HTR-8/SVneo (cell line): ENCODE measurements around the gene C5orf63.
"Not testable (repeated sequence)": the region's sequence is repeated elsewhere in the genome, so short reads cannot be mapped to it uniquely, and the experiment has no call there.

Experiments used
- DNase-seq: peaks from one replicate; pipeline ENCODE4 v3.0.0; 2011; ENCODE audit warnings: low spot score, mixed read lengths; ENCODE audit not compliant: insufficient read length
- FAIRE-seq: peaks from 2 replicates; lab custom pipeline; 2011; peaks lifted over from hg19 to GRCh38; lab: Jason Lieb, UNC

The C5orf63 gene

DNA sequence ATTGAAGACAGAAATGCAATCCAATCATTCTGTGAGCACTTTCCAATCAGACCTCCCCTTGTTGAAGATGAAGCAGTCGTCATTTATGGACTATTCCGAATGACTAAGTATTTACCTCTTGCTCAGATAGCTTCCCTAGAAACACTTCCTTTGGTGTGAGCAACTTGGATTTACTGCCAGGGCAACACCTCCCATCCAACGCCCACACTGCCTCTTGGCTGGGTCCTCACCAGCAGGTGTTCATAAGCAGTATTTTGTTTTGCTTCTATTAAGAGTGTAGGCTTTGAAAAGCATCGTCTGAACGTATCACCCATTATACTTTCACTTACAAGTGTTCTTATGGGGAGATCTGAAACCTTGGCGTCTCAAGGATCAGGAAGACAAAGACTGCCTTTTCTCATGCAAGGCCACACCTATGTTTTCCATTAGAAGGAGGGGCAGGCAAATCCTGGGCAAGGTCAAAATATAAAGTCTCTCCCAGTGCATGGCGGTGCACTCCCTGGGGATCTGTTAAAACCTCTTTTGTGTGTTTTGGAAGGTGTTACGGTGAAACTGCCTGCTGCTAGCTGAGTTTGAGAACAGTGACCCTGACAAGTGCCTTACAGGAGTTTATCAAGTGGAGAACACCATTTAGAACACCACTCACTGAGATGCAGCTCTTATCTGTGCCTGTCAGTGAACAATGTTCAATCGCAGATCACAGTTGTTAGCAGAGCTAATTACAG lies 32.3 kb downstream of the C5orf63 start:
- FAIRE-seq (no peak), DNase-seq (no peak)

DNA sequence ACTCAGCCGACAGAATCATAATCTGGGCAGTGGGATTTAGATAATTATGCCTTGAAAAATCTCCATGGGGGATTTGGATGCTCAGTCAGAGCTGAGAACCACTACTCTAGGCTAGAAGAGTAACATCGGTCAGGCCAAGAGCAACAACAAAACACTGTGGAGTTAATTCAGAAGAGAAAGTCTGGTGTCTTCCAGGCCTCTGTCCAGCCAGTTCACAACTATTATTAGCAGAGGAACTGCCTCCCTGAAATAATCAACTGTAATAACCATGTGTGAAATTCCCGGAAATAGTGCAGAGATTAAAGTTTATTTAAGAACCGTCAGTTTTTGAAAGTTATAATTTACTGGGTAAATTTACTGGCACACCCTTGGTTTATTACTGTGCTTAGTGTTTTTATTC lies 34.8 kb downstream of the C5orf63 start:
- no peak for FAIRE-seq
- DNase-seq: no peak

DNA sequence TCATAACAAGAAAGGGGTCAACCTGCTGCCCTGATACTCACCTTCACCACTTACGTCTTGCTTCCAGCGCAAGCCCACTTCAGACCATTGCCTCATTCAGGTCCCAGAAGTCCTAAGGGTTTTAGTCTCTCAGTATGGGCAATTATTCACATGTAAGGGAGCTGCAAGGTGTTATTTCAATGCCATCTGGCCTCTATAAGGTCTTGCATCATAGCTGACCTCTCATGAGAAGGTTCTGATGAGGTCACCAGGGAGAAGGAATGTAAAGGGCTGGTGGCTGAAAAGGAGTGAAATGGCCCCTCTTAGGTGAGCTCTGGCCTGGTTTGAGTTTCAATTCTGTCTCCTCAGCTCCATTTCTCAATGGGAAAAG lies 41.5 kb downstream of the C5orf63 start:
- DNase-seq: peak; percentile 5
- no peak for FAIRE-seq

DNA sequence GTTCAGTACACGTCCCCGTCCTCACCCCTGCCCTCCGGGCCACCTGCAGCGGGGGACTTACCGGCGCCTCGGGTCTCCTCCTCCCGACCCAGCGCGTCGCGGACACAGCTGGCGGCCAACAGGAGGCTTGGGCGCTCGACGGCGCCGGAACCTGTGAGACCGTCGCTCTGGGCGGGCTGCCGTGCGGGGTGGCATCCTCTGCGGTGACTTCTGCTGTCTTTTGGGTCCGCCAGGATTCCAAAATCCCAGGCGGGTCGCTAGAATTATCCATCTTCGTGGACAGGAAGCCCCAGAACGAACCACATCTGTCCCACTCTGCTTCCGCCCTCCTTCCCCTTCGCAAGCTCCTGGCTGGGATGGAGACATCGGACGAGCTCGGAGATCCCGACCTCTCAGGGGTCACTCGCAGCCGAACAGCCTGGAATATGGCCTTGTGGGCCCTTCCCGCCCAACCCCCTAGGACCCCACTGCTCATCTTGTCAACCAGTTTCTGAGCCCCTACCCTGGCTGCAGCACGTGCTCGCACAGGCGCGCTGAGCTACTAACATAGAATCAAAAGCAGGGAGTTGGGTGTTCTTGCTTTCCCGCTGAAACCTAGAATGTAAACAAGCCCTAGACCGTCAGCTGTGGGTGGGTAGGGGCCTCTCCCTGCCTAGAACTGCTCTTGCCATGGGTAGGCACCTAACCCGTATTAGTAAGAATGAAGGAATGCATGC lies 42.0 kb downstream of the C5orf63 start:
- FAIRE-seq (no peak), DNase-seq (peak; percentile 3)

DNA sequence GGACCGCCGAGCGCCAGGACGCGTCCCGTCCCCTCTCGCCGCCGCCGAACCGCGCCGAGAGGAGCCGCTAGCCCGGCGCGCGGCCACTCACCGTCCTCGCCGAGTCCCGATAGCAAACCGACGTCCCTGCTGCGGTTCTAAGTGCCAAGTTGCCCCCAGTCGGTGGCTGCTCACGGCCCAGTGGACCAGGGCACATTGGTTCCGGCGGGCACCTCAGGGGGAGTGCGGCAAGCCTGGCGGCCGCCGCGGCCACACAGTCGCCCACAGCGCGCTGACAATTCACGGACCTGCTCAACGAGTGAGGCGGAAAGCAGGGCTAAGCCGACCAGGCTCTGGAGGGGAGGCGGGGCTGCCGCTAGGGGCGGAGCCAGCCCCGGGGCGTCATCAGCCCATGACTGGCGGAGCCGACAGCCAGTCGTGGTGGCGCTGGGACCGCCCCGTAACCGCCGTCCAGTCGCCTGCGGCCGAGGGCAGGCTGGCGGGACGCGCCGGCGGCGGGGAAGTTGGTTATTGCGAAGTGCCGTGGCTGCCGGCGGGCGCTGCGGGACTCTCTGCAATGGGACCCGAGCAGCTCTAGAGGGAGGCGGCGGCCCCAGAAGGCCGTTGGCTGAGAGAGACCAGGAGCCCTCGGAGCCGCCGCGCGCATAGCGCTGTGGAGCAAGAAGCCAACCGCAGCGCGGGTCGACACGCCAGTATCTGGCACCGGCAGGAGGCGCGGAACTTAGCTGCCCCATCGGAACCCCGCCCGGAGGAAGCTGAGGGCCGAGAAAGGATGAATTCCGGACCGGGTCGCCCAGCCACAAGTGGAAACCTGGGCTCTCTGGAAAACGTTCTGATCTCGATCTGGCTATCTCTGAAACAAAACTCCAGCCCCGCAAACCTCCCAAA lies 42.8 kb downstream of the C5orf63 start, which contains the start of gene MARCHF3:
Gene MARCHF3 (minus strand): TSS at position 300 of the 888 bp plus-strand sequence. CDS start 112,387 bp downstream, outside the sequence.
- FAIRE-seq (peak; percentile 99), DNase-seq (peak; percentile 93)

DNA sequence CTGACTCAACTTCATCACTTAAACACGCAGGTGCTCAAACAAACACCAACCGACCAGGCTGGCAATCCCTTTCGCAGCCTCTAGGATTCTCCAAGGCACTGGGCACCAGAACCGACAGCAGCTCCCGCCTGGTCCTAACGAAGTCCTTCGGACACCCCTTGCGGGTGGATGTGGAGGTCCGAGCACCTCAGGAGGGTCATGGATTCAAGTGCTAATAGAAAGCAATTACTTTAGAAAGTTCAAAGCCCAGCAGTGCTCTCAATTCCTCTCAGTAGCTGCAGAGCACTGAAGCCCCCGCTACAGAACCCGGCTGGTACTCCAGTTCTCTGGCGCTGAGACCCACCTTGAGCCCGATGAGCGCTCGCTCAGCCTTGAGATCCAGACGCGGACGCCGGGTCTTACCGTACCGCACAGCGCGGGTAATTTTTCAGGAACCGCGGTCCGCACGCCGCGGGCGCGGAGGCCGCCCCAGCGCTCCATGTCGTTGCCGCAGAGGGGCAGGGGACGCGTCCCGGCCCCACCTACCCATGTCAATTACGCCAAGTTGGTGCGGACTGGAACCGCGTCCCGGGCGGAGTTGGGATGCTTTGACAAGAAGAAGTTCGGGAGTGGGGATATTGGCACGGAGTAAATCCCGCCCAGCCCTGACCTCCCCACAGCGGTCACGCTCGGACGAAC lies 43.6 kb downstream of the C5orf63 start:
- FAIRE-seq (no peak), DNase-seq (peak; percentile 61)

DNA sequence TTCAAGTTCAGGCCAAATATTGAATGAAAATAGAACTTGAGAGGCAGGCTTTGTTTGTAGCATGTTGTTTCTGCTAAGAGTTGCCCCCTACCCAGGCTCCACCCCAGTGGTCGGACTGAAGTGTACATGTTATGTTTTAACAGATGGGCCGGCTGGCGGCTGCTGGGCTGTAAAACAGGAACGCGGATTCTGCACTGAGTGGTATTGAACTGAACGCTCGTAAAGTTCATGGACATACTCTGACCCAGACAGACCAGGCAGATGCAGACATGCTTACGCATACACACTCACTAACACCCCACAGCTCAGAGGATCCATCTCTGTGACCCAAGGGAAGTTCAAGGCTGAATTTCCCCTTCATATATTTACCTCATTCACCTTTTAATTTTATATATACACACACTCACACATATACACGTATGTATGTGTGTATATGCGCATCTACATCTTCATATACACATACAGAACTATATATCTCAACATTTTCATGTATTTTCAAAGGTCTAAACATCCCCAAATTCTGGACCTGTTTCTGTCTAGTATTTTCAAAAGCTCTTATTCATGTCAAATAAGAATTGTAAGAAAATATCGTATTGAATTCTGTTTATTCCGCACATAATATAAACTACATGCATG lies 44.4 kb downstream of the C5orf63 start:
- FAIRE-seq: no peak
- DNase-seq: no peak

DNA sequence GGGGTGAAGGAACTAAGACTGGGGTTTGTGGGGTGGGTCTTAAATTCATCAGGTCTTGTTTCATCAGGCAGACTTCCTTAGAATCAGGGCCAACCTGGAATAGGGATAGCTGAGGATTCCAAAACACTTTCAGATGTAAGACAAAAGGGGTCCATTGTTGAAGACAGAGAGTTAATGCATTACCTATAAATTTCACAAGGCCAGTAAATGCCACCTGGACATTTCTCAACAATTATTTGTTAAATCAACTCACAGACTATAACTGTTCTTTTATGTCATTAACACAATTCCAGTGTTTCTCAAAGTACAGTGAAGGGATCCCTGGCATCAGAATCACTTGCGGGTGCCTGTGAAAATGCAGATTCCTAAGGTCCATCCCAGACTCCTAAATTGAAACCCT lies 45.8 kb downstream of the C5orf63 start:
- DNase-seq (no peak), FAIRE-seq (no peak)

DNA sequence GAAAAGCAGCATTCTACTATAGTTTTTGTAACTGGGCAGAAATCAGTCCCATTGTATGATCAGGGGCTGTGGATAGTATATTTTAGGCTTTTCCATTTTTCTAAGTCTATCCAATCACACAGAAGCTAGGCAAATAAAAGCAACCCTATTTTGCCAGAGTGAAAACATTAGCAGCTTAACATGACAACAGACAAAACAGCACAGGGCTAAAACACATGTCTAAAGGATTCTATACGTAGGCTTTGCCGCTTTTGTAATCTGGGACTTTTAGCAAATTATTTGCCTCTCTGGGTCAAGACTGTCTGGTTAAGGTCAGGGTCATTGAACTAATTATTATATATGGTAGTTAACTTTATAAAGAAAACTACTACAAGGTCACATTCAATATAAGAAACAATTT lies 47.1 kb downstream of the C5orf63 start:
- no peak for DNase-seq

DNA sequence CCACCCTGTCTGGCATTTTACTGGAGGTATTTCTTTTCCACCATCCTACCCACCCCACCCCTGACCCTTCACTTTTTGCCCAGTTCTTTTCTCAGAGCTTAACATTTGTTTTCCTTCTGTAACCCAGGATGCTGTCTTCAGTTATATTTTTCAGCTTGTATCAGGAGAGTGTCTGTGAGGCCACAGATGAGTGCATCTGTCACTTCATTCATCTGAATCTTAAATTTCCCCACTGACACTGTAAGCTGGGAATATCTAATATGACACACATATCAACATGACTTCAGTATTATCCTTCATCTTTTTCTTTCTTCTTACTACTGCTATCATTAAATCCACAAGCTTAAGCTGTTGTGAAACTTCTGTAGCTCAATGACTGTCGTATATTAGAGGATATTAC lies 47.8 kb downstream of the C5orf63 start:
- FAIRE-seq (no peak), DNase-seq (no peak)

More for the DNA sequence above, 47.1 kb downstream of the C5orf63 start:
- no peak for FAIRE-seq

DNA sequence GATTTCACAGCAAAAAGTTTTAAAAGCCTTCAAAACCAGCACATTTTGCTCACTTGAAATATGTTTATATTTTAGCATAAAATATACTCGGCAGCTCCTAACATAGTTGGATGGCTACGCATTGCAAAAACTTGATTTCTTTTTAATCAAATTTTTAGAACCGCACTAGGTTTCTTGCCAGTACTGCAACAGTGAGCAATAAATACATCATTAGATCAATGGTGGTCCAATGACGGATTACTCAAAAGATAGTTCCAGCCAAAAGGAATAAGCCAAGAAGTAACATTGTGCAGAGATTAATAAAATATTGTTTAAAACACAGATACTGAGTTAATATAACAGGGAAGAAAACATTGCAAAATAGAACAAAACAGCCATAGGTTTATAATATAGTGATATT lies 48.5 kb downstream of the C5orf63 start:
- no peak for FAIRE-seq
- DNase-seq: no peak

DNA sequence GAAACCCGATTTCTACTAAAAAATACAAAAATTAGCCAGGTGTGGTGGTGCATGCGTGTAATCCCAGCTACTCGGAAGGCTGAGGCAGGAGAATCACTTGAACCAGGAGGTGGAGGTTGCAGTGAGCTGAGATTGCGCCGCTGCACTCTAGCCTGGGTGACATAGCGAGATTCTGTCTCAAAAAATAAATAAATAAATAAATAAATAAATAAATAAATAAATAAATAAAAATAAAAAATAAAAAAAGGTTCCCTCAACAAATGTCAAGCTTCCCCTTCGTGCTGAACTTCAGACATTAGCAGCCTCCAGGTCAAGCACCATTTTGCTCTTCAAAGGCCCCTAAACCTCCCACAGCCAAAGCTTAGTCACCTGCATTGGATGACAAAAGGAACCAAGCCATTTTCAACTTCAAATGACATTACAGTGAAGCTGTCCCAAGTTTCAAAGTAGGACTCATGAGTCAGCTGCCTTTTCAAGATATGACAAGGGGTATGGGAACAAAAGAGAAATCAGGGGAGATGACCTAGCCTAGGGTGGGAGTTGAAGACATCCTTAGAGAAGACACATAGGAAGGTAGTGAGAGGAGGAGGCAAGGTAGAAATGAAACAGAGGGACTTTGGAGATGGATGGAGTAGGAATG lies 49.6 kb downstream of the C5orf63 start:
- FAIRE-seq, DNase-seq: not testable (repeated sequence)

DNA sequence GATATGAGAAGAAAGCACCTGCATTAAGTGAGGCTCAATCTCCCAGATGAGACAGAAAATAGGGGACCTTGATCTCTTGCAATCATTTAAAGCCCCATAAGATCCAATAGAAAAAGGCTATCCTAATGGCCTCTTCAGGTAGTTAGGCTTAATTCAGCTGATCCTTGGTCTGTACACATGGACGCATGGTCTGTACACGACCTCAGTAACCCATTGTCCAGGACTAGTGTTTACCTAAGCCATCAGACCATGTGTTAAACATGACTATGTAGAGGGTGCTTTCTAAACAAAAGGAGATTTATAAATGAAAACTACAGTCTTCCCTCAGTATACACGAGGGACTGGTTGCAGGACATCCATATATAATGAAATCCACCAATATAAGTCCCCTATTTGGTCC lies 50.5 kb downstream of the C5orf63 start:
- DNase-seq: no peak
- no peak for FAIRE-seq

DNA sequence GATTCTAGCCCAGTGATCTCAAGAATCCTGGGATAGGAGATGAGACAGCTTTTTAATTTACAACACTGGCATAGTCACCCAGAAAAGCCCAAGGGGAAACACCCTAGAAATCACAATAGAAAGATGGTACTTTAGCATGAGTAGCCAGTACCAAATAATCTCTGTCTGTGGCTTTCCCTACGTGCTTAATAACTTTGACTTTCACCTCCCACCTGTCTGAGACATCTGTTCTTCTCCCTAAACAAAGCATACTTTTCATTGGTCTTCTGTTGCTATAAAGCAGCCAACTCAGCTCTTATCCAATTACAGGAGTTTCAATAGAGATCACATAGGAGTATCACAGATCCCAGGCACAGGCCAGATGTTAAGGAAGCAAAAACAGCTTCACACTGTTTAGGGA lies 53.4 kb downstream of the C5orf63 start:
- FAIRE-seq (no peak), DNase-seq (no peak)

DNA sequence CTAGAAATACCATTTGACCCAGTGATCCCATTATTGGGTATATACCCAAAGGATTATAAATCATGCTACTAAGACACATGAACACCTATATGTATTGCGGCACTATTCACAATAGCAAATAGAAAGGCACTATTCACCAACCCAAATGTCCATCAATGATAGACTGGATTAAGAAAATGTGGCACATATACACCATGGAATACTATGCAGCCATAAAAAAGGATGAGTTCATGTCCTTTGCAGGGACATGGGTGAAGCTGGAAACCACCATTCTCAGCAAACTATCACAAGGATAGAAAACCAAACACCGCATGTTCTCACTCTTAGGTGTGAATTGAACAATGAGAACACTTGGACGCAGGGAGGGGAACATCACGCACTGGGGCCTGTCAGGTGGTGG lies 56.6 kb downstream of the C5orf63 start:
- not testable (repeated sequence) for FAIRE-seq, DNase-seq

DNA sequence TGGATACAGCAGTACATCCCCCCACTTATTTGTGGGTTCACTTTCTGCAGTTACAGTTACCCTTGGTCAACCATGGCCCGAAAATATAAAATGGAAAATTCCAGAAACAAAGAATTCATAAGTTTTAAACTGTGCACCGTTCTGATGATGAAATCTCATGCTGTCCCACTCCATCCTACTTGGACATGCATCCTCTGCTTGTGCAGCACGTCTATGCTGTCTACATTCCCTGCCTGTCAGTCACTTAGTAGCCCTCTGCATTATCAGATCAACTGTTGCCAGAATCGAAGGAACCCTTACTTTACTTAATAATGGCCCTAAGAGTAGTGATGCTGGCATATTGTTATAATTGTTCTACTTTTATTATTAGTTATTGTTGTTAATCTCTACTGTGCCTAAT lies 57.6 kb downstream of the C5orf63 start:
- FAIRE-seq: no peak
- no peak for DNase-seq

DNA sequence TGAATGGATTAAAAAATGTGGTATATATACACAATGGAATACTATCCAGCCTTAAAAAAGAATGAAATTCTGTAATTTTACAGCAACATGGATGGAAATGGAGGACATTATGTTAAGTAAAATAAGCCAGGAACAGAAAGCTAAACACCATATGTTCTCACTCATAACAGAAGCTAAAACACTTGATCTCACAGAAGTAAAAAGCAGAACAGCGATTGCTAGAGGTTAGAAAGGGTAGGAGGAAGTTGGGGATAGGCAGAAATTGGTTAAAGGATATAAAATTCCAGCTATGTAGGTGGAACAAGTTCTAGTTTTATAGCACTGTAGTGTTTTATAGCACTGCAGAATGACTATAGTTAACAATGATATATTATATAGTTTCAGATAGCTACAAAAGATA lies 58.7 kb downstream of the C5orf63 start:
- DNase-seq (no peak), FAIRE-seq (no peak)

DNA sequence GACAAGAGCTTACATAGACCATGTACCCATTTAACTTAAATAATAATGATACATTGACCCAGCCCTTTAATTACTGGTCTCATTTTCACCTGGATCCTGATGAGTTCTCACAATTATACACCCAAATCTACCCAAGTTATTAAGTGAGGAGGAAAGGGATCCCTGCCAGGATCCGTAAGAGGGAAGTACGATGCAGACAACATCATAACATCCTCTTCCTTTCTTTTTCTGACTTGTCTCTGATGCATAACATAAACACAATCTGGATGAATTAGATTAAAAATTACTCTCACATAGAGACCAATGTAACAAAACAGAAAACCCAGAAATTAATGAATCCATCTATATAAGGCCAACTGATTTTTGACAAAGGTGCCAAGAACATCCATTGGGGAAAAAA lies 59.9 kb downstream of the C5orf63 start:
- FAIRE-seq (no peak), DNase-seq (no peak)

DNA sequence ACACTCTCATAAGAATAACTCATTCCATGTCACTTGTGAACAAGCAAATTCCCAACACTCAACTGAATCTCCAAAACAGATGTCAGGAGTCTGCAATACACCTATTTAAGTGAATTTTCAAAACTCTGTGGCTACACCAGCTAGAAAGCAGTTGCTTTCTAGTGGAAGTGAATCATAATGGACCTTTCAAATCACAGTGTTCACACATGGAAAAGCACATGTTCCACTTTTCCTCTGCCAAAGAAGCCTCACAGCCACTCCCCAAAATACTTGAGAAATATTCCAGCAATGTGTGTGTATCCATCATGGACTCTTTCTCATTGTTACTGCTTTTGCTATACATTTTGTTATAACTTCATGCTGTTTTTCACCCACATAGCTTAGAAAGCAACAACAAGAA lies 60.4 kb downstream of the C5orf63 start:
- DNase-seq: no peak
- no peak for FAIRE-seq
